A549 (cell line): ENCODE results near the gene ANK2.

ENCODE experiments used
- FOSL2 ChIP-seq, 2 experiments: fragments of 450-650 bp in 1 of 2; fragments of >200 bp in 1 of 2; sonication (Bioruptor Twin) in 1 of 2; formaldehyde crosslinking; IDR thresholded peaks; 2 replicates each; pipeline versions ENCODE4 v1.5.0 to v1.6.1; 2016 to 2020; ENCODE audit warnings: mild to moderate bottlenecking in 1 of 2, moderate library complexity in 1 of 2
- MAFK ChIP-seq: fragments of 450-650 bp; IDR thresholded peaks from 2 replicates; pipeline ENCODE4 v1.6.1; 2014; ENCODE audit not compliant: partially characterized antibody
- RAD21 ChIP-seq, 2 experiments: fragments of >200 bp in 1 of 2; sonication (Bioruptor Twin) in 1 of 2; formaldehyde crosslinking in 1 of 2; IDR thresholded peaks in 1 of 2; conservative IDR thresholded peaks in 1 of 2; 2 replicates in 1 of 2; 3 replicates in 1 of 2; pipeline ENCODE4 v1.6.1; 2012 to 2018; ENCODE audit warnings: inconsistent platforms in 1 of 2
- SMC3 ChIP-seq: fragments of >200 bp; sonication (Bioruptor Twin); formaldehyde crosslinking; IDR thresholded peaks from 3 replicates; pipeline ENCODE4 v1.6.1; 2018; ENCODE audit warnings: inconsistent platforms
- ZSCAN20 ChIP-seq: fragments of 250-450 bp; sonication (Bioruptor Pico); IDR thresholded peaks from 2 replicates; pipeline ENCODE4 v1.8.0; 2022; ENCODE audit warnings: mild to moderate bottlenecking, moderate library complexity
- TF ChIP-seq, protein P1 (sequence below): fragments of >200 bp; sonication (Bioruptor Twin); formaldehyde crosslinking; IDR thresholded peaks from 3 replicates; pipeline ENCODE4 v1.5.1; 2016

- TF ChIP-seq, protein P1, sequence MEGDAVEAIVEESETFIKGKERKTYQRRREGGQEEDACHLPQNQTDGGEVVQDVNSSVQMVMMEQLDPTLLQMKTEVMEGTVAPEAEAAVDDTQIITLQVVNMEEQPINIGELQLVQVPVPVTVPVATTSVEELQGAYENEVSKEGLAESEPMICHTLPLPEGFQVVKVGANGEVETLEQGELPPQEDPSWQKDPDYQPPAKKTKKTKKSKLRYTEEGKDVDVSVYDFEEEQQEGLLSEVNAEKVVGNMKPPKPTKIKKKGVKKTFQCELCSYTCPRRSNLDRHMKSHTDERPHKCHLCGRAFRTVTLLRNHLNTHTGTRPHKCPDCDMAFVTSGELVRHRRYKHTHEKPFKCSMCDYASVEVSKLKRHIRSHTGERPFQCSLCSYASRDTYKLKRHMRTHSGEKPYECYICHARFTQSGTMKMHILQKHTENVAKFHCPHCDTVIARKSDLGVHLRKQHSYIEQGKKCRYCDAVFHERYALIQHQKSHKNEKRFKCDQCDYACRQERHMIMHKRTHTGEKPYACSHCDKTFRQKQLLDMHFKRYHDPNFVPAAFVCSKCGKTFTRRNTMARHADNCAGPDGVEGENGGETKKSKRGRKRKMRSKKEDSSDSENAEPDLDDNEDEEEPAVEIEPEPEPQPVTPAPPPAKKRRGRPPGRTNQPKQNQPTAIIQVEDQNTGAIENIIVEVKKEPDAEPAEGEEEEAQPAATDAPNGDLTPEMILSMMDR = no peak
- TF ChIP-seq FOSL2 (IDR thresholded peaks at IDR 0.05) = no peak
- no peak for TF ChIP-seq FOSL2 (CRISPR knock-in tag; IDR thresholded peaks at IDR 0.05)
- TF ChIP-seq ZSCAN20 = no peak
- no peak for TF ChIP-seq MAFK
- TF ChIP-seq SMC3 = no peak
- TF ChIP-seq RAD21 (conservative IDR thresholded peaks at IDR 0.05 in 1 of 2, IDR thresholded peaks at IDR 0.05 in 1 of 2) = no peak
Measured at GRCh38 chr4:113179091-113179490, 129.6 kb downstream of the ANK2 start.
